ENCODE measurements around the gene TANGO2. TPM values are rescaled to one million over a fixed set of nuclear protein-coding genes. Genes with fewer than 3 reads are reported as not detected.

The TANGO2 gene
- total RNA-seq, 1 experiment from 2014 or later = 17.0 TPM

GRCh38 chr22:20044495-20045151, 23.7 kb downstream of the TANGO2 start:
- Histone ChIP-seq H3K27me3 (ENCODE audit: insufficient read depth, low read length) (no peaks in the 10 kb centered on the region), H3K9me2 (ENCODE audit: insufficient read depth) (no peaks in the 10 kb centered on the region), H3K4me2 (ENCODE audit: low read length) (no peak overlapping the region), H3K9me3 (ENCODE audit: control insufficient read depth in 1 of 2, insufficient read depth in 1 of 2, low read depth in 1 of 2, low read length in 2 of 2) (no peaks in the 10 kb centered on the region), H3K4me1 (ENCODE audit: control insufficient read depth in 1 of 2, insufficient read depth in 2 of 2, low read length in 2 of 2) (no peaks in the 10 kb centered on the region), H4K20me1 (ENCODE audit: insufficient read depth) (no peaks in the 10 kb centered on the region), H3K79me2 (ENCODE audit: insufficient read depth, low read length) (no peaks in the 10 kb centered on the region), H3K9ac (ENCODE audit: low read length) (no peak overlapping the region), H3K4me3 (replicated peaks in 1 of 2; ENCODE audit: low read depth in 1 of 2, low read length in 2 of 2) (no peak overlapping the region), H2AFZ (ENCODE audit: low read depth, low read length, poor library complexity, severe bottlenecking) (no peak overlapping the region), H3K36me3 (ENCODE audit: control insufficient read depth in 1 of 2, insufficient read depth in 2 of 2, low read length in 2 of 2) (peaks cover 0 to 11% of the 10 kb centered on the region in 2 experiments; a peak in 2 of 4 replicates), H3K27ac (ENCODE audit: low read depth, low read length) (no peak overlapping the region)
- intact Hi-C loops (cut with micrococcal nuclease) = no loop called here
- no TSS peak for BruUV-seq (replicated peaks)
- POLR2A ChIA-PET = interaction anchor here (0.7 kb wide), 1 partner anchor 18 kb away, joined by 3 read pairs; no protein-coding TSS in a partner anchor
- DNase-seq (ENCODE audit: low read depth, low spot score) (no peak), ATAC-seq (no peak)
- no peak for TF ChIP-seq EGR1 (IDR thresholded peaks at IDR 0.05; ENCODE audit: low read depth)
- no peak for TF ChIP-seq EZH2 (IDR thresholded peaks at IDR 0.05)
- TF ChIP-seq YY1 (IDR thresholded peaks at IDR 0.05; ENCODE audit: extremely low read depth, insufficient replicate concordance, low read depth, low read length) = no peak
- no peak for TF ChIP-seq JUND (IDR thresholded peaks at IDR 0.05)
- TF ChIP-seq ELF1 (IDR thresholded peaks at IDR 0.05; ENCODE audit: borderline replicate concordance, low read depth) = no peak
- no peak for TF ChIP-seq TCF7L2 (IDR thresholded peaks at IDR 0.05; ENCODE audit: borderline replicate concordance, extremely low read depth, insufficient read depth, insufficient read length)
- no peak for TF ChIP-seq POLR2AphosphoS5 (IDR thresholded peaks at IDR 0.05; ENCODE audit: low read depth, low read length)
- TF ChIP-seq FOSL1 (IDR thresholded peaks at IDR 0.05; ENCODE audit: low read depth) = no peak
- TF ChIP-seq EZH2phosphoT487 (IDR thresholded peaks at IDR 0.05; ENCODE audit: borderline replicate concordance) = no peak
- no peak for TF ChIP-seq RAD21 (IDR thresholded peaks at IDR 0.05; ENCODE audit: low read depth)
- TF ChIP-seq SIN3A (IDR thresholded peaks at IDR 0.05; ENCODE audit: low read depth) = no peak
- RAD21 ChIA-PET (ENCODE audit: low non-redundant PET in 1 of 2, low total read pairs in 2 of 2, uncharacterized antibody in 2 of 2, unreplicated experiment in 2 of 2) = no interaction called here
- CTCF ChIA-PET = no interaction called here

GRCh38 chr22:20046730-20047129, 25.8 kb downstream of the TANGO2 start:
- no TSS peak for BruUV-seq (replicated peaks)
- ATAC-seq (no peak), DNase-seq (ENCODE audit: low read depth, low spot score) (no peak)
- Histone ChIP-seq H3K36me3 (ENCODE audit: control insufficient read depth in 1 of 2, insufficient read depth in 2 of 2, low read length in 2 of 2) (peaks cover 0 to 11% of the 10 kb centered on the region in 2 experiments; a peak in 1 of 4 replicates), H3K4me1 (ENCODE audit: control insufficient read depth in 1 of 2, insufficient read depth in 2 of 2, low read length in 2 of 2) (no peaks in the 10 kb centered on the region), H3K27me3 (ENCODE audit: insufficient read depth, low read length) (no peaks in the 10 kb centered on the region), H3K4me3 (replicated peaks in 1 of 2; ENCODE audit: low read depth in 1 of 2, low read length in 2 of 2) (no peak overlapping the region), H3K27ac (ENCODE audit: low read depth, low read length) (no peak overlapping the region), H3K9me3 (ENCODE audit: control insufficient read depth in 1 of 2, insufficient read depth in 1 of 2, low read depth in 1 of 2, low read length in 2 of 2) (no peaks in the 10 kb centered on the region), H3K79me2 (ENCODE audit: insufficient read depth, low read length) (no peaks in the 10 kb centered on the region), H3K9ac (ENCODE audit: low read length) (no peak overlapping the region), H3K9me2 (ENCODE audit: insufficient read depth) (no peaks in the 10 kb centered on the region), H3K4me2 (ENCODE audit: low read length) (no peak overlapping the region), H2AFZ (ENCODE audit: low read depth, low read length, poor library complexity, severe bottlenecking) (no peak overlapping the region), H4K20me1 (ENCODE audit: insufficient read depth) (no peaks in the 10 kb centered on the region)
- ChIA-PET POLR2A (no interaction called here), CTCF (no interaction called here), RAD21 (ENCODE audit: low non-redundant PET in 1 of 2, low total read pairs in 2 of 2, uncharacterized antibody in 2 of 2, unreplicated experiment in 2 of 2) (no interaction called here)
- no peak for TF ChIP-seq POLR2A (IDR thresholded peaks at IDR 0.05; ENCODE audit: borderline replicate concordance, extremely low read depth, insufficient read depth, insufficient read length)
- no peak for TF ChIP-seq YY1 (IDR thresholded peaks at IDR 0.05; ENCODE audit: extremely low read depth, insufficient replicate concordance, low read depth, low read length)
- TF ChIP-seq TCF7L2 (IDR thresholded peaks at IDR 0.05; ENCODE audit: borderline replicate concordance, extremely low read depth, insufficient read depth, insufficient read length) = no peak
- intact Hi-C loops (cut with micrococcal nuclease) = no loop called here

Data from HCT116 (cell line).